Measurements from ENCODE around the gene MYRF.

DNA sequence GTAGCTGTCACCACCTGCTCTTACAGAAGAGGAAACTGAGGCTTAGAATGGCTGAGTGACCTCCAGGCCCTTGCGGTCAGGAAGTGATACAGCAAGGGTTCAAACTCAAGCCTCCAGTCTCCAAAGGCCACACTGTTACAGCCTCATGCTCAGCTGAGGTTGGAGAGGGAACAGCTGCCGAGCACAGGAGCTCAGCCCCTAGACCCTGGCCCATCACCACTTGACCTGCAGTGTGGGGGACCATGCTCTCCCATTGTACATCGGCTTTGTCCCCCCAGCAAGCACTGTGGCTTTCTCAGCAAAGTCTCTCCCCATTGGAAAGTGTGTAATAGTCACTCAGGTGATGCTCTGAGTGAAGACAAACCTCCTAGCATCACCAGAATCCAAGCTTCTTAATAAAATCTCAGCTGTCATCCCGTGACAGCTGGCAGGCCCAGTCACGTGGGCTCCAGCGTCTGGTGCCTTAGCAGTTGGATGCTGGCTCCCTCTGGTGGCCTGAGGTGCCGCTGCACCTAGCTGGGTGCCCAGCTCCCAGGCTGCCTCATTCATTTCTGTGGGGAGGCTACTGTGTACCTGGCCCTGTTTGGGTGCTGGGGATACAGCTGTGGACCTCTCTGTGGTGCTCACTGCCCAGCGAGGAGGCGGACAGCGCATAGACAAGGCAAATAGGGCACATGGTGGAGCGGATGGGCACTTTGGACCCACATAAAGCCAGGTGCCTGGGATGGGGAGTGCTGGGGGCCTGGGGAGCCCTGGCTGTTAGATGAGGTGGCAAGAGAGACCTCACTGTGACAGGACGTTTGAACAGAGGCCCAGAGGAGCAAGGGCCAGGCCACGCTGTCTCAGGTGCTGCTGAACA is 19.1 kb upstream of the MYRF start:
- TF ChIP-seq, protein P1, sequence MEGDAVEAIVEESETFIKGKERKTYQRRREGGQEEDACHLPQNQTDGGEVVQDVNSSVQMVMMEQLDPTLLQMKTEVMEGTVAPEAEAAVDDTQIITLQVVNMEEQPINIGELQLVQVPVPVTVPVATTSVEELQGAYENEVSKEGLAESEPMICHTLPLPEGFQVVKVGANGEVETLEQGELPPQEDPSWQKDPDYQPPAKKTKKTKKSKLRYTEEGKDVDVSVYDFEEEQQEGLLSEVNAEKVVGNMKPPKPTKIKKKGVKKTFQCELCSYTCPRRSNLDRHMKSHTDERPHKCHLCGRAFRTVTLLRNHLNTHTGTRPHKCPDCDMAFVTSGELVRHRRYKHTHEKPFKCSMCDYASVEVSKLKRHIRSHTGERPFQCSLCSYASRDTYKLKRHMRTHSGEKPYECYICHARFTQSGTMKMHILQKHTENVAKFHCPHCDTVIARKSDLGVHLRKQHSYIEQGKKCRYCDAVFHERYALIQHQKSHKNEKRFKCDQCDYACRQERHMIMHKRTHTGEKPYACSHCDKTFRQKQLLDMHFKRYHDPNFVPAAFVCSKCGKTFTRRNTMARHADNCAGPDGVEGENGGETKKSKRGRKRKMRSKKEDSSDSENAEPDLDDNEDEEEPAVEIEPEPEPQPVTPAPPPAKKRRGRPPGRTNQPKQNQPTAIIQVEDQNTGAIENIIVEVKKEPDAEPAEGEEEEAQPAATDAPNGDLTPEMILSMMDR (conservative IDR thresholded peaks at IDR 0.05; ENCODE audit: low read depth, low read length): peak; percentile 99
- no peak for TF ChIP-seq EZH2 (IDR thresholded peaks at IDR 0.05; ENCODE audit: low read length, unreplicated experiment)

Data from PC-3 (cell line).